ENCODE results near the gene PIF1.
"Not testable (repeated sequence)": the region's sequence is repeated elsewhere in the genome, so short reads cannot be mapped to it uniquely, and the experiment has no call there.

PIF1 gene

DNA sequence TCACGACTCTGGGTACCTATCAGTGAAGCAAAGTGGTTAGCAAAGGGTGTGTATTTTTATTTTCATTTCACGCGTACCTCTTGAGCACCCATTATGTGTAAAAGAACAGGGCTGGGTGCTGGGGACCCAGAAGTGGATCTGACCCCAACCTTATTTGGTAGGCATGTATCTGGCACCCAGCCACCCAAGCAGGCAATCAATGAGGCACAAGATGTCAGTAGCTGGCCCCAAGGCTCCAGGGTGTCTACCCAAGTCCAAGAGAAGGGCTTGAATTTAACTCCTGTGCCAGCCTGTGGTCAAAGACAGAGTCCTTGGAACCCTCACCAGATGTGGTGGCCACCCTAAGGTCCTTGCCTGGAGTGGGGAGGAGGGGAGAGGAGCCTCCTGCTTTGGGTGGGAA is 22.0 kb upstream of the PIF1 start:
- DNase-seq = no peak

DNA sequence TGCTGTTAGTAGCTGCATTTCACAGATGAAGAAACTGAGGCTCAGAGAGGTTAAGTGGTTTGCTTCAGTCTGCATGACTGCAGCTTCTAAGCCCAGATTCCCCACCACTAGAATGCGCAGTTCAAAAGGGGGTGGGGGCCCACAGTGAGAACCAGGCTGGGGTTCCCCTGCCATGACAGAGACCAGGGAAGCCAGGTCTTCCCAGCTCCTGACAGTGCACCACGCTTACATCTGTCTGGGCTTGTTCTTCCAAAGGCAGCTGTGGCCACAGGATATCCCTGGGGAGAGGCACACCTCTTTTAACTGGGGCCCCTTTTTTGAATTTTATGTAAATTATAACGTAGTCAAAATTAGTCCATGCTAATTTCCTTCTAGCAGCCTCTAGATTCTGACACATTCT is 21.6 kb upstream of the PIF1 start:
- DNase-seq = no peak

DNA sequence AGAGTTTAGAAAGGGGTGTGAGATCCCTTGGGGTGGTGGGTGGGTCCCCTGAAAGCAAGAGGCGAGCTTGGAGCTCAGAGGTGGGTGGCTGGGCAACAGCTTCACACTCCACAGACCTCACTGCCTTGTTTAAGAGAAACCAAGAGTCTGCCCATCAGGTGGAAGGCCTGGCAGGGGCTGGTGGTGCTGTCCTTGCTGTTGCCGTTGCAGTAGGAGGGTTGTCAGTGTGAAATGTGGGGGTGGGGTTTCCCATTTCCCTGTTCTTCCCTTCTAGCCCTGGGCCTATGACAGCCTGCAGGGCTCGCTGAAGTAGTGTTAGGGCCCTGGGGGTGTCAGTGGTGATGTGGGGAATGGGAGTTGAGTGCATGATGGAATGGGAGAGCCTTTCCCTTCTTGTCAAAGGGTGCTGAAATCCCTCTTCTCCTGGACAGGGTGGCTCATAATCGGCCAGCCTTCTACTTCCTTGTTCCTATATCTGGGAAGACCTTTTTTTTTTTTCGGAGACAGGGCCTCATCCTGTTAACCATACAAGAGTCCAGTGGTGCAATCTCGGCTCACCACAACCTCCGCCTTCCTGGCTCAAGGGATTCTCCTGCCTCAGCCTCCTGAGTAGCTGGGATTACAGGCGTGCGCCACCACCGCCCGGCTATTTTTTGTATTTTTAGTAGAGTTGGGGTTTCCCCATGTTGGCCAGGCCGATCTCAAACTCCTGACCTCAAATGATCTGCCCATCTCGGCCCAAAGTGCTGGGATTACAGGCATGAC is 20.6 kb upstream of the PIF1 start:
- DNase-seq = peak; percentile 85

DNA sequence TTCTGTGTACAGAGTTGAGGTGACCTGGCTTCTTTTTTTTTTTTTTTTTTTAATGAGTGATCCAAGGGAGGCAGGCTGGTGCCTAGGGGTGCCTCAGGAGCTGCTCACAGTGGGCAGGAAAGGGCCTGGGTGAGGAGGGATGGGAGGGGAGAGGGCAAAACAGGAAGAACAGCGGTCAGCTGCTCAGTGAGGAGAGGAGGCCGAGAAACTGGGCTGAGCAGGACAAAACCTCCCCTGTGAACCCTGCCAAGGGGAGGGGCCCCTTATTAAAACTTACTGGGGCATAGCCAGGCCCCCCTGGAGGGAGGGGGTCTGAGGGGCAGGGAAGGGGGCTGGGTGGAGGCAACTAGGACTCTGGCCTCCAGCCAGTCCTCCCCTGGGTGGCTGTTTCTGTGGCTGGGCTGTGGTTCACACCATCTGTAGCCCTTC is 19.8 kb upstream of the PIF1 start:
- peak; percentile 53 for DNase-seq

DNA sequence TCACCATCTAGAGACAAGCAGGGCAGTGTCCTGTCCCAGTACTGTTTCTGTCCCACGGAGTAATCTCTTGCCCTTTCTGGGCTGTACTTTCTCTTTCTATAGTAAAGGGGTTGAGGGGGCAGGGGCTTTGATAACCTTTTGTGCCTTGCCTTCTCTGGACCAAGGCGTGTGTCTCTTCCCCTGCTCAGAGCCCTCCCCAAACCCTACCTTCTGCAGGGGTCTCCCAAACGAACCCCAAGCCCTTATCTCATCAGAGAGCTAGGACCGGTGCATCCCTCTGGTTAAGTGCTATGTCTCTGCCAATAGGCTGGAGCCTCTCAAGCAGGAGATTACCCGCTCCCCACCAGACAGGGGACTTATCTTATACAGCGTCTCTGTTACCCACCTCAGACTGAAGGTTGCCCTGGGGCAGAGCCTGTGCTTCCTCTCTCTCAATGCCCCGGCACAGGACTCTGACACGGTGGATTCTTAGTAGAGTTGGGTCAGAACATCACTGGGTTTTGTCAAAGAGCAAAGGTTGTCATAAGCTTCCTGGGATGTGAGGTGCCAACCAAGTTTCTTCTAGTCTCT is 19.2 kb upstream of the PIF1 start:
- no peak for DNase-seq

DNA sequence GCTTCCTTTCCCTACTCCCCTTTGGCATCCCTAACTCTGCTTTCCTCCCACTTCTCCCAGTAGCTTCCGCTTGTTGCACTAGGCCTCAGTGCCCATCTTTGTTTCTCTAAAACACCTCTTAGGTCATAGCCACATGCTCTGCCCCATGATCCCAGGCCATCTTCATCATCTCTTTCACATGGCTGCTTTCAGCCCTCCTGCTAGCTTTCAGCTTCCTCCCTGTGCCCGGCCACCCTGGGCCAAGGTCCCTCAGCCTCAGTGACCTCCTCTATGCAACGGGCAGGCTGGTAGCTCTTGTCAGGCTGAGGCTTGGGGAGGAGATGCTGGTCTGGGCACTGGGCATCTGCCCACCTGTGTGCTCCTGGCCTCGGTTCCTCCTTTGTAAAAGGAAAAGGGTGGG is 18.5 kb upstream of the PIF1 start:
- peak; percentile 67 for DNase-seq

DNA sequence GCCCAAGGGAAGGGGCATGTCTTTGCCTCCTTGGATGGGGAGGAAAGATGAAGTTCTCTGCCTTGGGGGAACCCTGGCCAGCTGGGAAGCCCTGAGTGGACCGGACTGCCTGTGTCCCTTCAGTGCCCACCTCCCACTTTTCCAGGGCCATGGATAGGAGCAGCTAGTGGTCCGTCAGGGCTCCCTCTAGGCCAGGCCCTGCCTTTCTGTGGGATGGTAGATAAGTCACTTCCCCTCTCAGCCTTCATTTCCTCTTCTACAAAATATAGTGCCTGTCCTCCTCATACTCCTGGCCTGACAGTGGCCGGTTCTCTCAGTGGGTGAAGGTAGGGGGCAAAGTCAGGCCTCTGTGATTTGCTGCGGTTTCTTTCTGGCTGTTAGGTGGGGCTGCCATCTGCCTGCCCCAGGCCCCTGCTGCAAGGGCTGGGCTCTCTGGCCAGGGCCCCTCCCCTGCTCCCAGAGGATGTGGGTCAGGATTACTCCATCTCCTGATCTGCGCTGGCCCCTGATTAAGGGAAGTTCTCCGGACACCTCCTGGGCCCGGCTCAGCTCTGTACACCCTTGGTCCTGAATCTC is 17.6 kb upstream of the PIF1 start:
- DNase-seq = peak; percentile 92

DNA sequence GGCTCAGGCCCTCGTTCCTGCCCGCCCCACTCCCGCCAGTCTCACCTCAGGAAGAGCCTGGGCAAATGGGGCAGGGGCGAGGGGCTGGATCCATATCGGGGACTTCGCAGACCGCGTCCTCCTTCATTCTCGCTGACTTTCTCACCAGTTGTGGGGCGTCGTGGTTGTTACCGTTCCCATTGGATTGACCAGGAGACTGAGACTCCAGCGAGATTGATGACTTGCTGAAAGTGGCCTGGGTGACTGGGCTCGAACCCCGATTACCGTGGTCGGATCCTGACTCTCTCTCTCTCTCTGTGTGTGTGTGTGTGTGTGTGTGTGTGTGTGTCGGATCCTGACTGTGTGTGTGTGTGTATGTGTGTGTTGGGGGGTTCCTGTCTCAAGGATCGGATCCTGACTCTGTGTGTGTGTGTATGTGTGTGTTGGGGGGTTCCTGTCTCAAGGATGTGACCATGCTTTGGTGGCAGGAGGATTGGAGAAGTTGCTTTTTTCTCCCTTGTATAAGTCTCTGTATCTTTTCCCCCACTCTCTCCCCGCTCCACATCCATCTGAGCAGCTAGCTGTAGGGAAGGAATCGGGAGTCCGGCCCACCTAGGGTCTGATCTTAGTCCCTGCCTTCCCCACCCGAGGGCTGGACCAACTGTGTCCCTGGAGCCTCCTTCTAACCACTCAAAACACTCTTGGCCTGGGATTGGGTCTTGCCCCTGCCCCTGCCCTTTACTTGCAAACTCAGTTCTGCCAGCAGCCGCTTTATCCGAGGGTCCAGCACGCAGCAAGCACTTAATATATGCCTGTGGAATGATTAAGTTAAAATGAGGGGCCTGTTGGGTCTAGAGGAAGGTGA is 16.9 kb upstream of the PIF1 start:
- DNase-seq = no peak

DNA sequence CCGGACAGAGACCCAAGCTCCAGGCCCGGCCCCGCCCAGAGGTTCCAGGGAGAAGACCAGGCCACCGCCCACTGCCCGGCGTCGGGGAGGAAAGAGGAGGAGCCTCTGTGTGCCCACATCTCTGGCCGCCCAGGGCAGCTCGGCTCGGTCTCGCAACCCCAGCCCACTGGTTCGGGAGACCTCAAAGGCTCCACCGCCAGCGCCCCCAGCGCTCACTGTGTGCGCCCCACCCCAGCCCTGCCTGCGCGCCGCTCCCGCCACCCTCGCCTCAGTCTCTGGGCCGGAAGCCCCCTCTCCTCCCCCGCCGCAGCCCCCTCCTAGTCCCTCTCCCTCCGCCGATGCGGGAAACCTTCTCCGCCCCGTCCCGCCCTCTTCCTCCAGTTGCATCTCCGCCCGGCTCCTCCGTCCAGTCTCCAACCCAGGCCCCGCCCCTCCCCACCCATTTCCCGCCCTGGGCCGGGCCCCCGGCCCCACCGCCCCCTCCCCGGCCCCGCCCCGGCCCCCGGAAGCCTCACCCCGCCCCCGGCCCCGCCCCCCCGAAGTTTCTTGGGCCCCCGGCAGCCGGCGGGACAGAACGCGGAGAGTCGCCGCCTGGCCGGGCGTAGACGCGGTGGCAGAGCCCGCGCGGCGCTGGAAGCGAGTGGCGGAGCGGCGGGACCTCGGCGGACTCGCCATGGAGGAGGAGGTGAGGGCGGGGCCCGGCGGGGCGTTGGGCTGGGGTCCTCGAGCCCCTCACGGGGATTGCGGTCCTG is 16.1 kb upstream of the PIF1 start, which contains the start of gene PLEKHO2:
Gene PLEKHO2, plus strand, starts transcription at position 572 of the 752 bp plus-strand sequence. Its CDS starts 102 bp downstream, at position 674.
- DNase-seq = peak; percentile 97

DNA sequence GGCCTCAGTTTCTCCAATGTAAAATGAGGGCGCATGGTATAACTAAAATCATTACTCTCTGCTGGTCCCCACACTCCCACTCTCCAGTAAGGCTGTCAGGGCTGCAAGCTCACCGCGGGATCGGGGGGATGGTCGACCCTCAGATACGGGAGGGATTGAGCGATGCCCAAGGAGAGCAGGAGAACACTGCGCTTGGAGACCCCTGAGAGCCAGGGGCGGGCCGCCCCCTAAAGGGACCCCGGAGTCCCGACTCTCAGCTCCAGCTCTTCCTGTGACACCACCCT is 15.6 kb upstream of the PIF1 start:
- DNase-seq = no peak

DNA sequence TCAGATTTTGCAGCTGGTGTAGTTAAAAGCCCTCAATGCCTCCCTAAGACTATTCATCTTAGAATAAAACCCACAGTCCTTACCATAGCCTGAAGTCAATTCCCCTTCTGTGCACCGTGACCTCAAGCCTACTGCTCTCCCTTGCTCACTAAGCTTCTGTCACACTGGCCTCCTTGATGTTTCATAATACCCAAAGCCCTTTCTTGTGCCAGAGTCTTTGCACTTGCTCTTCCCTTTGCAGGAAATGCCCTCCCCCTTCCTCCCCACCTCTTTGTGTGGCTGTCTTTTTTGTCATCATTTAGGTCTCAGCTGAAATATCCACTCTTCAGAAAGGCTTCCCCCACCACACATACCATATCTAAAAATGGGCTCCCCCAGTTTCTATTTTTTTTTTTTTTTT is 12.1 kb upstream of the PIF1 start:
- peak; percentile 88 for DNase-seq

DNA sequence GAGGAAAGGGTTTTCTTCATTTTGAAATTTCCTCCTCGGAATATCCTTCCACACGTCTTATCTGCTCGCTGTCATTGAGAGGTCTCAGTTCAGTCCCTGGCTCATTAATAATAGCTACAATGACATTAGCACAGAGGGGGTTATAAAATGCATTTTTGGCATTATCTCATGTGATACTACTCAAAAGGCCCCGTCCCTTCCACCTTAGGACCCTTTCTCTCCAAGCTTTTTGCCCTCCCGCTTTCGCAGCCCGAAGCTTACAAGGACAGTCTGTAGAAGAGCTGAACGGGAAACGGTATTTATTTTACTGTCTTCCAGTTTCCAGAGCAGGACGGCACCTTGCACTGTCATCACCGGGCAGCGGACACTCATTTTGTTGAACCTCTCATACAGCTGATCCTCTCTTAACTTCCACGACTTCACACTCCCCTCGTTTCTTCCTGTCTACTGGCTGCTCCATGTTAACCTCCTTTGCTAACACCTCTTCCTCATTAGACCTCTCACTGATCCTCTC is 10.6 kb upstream of the PIF1 start:
- no peak for DNase-seq

DNA sequence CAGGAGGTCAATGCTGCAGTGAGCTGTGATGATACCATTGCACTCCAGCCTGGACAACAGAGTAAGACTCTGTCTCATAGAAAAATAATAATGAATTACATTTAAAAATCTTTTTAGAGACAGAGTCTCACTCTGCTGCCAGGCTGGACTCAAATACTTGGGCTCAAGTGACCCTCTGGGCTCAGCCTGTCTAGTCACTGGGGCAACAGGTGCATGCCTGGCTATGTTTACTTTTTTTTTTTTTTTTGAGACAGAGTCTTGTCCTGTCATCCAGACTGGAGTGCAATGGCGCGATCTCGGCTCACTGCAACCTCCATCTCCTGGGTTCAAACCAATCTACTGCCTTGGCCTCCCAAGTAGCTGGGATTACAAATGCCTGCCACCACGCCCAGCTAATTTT is 8.2 kb upstream of the PIF1 start:
- no peak for DNase-seq

DNA sequence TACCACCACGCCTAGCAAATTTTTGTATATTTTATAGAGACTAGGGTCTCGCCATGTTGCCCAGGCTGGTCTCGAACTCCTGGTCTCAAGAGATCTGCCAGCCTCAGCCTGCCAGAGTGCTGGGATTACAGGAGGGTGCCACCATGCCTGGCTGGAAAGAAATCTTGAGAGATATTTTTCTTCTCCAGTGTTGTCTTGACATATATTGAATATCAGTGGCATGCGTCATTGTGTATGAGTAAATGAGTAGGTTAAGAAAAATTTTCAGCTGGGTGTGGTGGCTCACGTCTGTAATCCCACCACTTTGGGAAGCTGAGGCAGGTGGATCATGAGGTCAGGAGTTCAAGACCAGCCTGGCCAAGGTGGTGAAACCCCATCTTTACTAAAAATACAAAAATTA is 3.5 kb upstream of the PIF1 start:
- DNase-seq = no peak

DNA sequence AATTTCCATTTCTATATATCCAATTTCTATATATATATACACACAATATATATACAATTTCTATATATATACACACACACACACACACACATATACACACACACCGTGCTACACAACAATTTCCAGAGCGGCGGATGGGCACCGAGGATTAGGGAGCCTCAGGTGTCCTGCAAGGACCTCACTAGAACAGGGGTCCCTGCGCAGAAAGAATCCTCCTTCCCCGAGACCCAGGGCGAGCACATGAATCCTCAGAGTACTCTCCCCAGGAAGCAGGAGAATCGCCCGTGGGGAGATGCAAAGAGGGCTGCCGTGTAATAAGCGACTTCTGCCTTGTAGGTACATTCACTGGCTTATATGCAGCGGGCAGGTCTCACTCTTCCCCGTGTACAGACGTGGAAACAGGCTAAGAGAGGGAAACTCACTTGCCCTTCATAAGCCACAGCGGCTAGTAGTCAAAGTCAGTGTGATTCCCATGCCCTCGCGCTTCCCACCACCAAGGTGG is 467 bp downstream of the PIF1 start:
- DNase-seq = no peak

DNA sequence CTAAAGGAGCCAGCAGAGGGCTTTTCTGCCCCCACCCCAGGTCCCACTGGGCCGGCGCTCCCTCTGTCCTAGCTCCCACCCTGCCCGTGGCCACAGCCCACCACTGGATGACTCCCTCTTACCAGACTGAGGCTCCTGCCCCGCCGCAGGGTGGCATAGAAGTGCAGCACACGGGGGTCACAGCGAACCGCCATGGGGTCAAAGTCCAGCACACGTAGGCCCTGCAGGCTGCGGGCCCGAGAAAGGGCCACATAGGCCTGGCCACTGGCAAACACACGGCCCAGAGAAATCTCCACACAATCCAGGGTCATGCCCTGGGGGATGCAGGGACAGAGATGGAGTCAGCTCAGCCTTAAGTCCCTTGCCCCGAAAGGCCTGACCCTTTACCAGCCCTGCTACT is 9.0 kb downstream of the PIF1 start:
- DNase-seq = no peak

DNA sequence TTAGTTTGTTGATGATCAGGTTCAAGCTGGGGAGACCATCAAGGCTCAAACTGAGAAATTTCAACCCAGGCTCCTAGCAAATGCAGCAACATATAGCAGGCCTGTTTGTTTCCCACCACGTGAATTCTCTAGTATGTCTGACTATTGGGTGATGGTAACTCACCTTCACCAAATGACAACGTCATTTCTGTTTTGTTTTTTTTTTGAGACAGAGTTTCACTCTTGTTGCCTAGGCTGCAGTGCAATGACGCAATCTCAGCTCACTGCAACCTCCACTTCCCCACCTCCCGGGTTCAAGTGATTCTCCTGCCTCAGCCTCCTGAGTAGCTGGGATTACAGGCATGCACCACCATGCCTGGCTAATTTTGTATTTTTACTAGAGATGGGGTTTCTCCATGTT is 10.5 kb downstream of the PIF1 start:
- DNase-seq = peak; percentile 36

DNA sequence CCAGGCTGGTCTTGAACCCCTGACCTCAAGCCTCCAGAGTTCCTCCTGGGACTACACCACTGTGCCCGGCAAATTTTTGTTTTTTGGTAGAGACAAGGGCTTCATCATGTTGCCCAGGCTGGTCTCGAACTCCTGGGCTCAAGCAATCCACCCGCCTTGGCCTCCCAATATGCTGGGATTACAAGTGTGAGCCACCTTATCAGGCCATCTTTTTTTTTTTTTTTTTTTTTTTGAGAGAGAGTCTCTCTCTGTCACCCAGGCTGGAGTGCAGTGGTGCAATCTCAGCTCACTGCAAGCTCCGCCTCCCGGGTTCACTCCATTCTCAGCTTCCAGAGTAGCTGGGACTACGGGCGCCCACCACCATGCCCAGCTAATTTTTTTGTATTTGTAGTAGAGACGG is 11.2 kb downstream of the PIF1 start:
- not testable (repeated sequence) for DNase-seq

DNA sequence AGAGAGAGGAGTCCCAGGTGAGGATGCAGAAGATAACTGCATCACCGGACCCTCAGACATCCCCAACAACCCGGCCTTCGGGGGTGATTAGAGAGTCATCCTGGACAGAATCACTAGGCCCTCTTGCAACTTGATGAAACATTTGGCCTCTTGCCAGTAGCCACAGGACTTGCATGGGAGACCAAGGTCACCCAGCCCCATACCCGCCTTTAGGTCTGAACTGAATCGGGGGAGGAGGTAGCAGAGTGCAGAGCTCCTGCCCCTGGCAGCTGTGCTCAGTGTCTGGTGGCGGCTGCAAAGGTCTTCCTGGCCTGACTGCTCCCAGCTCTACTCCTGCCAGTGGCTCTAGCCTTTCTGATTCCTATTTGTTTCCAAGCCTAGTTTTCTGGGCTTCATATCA is 12.4 kb downstream of the PIF1 start:
- DNase-seq = no peak

DNA sequence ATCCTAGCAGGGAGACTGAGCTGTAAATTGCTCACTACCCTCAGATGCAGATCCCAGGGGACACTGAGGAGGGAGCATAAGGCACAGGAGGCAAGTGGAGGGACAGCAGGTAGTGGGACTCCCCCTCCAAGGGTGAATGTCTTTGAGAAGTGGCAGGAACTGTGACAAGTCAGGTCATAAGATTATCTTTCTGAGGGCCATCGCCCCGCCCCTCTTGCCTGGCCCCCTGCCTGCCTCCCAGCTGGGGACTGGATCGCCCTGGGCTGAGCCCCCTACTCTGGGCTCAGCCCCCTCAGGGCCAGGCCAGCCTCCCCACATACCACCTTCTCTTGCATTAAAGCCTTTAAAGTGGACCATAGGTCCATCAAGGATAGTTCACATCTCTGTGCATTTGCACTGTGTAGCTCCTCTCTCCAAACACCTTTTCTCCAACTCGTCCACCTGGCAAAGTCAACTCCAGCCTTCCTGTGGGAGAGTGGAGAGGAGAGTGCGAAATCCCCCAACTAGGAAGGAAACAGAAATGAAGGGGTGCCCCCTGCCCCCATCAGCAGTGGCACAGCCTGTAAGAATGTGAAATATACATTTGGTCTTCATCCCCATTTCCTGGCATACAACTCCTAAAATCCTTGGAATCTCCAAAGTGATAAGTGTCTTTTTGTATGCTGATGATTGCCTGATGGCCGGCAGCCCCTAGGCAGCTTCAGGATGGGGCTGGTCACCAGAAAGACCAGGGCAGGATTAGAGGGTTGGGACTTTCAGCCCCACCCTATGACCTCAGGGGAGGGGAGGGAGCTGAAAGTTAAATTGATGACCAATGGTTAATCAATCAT is 14.7 kb downstream of the PIF1 start:
- DNase-seq = no peak

DNA sequence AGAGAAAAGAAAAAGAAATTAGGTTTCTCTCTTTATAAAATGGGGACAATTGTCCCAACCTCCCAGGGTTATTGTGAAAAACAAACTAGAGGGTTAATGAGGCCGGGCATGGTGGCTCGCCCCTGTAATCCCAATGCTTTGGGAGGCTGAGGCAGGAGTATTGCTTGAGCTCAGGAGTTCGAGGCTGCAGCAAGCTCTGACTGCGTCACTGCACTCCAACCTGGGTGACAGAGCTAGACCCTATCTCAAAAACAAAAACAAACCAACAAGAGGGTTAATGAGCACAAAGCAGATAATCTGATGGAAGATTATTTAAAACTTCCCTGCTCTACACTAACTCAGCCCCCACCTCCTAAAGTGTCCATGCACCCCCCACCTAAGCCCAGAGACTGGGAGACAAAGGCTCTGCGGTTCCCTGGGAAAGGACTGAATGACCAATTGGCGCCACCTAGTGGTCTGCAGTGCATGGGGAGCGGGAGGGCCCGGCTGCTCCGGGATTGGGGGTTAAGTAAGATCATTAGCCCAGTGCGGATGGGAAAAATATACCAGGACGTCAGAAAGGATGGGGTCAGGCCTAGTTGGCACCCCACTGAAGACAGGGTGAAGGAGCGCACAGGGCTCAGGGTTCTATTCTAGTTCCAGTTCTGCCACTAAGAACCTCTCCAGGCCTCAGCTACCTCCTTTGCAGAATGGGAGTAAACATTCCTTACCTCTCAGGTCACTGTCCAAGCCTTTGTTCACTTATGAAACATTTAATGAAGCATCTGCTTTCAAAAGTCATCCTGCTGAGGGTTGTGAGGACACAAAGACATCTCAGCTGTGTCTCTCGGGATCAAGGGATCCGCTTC is 15.6 kb downstream of the PIF1 start:
- DNase-seq = peak; percentile 65
